AG10803 (cell line): Measurements from ENCODE around the gene KCNQ1.

Source experiments
- DNase-seq: peaks from one replicate; pipeline ENCODE4 v3.0.0; 2010; ENCODE audit warnings: low read depth
- H3K4me3 ChIP-seq: 2 replicates; pipeline ENCODE4 v1.5.1; 2011; ENCODE audit warnings: mild to moderate bottlenecking, low read length, control low read depth
- TF ChIP-seq, protein P1 (sequence below): conservative IDR thresholded peaks from 2 replicates; pipeline ENCODE4 v1.5.1; 2011; ENCODE audit warnings: mild to moderate bottlenecking, low read length, control low read depth, inconsistent platforms

Gene KCNQ1

DNA sequence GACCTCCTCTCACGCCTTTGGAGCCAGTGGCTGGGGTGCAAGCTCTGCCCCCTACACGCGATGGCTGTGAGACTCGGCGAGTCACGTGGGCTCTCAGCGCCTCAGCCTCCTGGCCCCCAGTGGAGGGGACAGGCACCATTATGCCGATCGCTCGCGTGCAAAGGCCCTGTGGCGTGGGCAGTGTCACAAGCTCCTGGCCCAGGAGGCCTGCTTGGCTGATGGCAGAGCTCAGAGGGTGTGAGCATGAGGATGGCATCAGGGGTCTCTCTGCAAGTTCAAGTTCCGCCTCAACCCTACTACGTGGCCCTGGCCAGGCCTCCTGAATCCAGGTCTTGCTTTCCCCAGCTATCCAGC is 345.7 kb downstream of the KCNQ1 start:
- TF ChIP-seq, protein P1, sequence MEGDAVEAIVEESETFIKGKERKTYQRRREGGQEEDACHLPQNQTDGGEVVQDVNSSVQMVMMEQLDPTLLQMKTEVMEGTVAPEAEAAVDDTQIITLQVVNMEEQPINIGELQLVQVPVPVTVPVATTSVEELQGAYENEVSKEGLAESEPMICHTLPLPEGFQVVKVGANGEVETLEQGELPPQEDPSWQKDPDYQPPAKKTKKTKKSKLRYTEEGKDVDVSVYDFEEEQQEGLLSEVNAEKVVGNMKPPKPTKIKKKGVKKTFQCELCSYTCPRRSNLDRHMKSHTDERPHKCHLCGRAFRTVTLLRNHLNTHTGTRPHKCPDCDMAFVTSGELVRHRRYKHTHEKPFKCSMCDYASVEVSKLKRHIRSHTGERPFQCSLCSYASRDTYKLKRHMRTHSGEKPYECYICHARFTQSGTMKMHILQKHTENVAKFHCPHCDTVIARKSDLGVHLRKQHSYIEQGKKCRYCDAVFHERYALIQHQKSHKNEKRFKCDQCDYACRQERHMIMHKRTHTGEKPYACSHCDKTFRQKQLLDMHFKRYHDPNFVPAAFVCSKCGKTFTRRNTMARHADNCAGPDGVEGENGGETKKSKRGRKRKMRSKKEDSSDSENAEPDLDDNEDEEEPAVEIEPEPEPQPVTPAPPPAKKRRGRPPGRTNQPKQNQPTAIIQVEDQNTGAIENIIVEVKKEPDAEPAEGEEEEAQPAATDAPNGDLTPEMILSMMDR: no peak
- DNase-seq: no peak
- no peak overlapping the region for H3K4me3 ChIP-seq

DNA sequence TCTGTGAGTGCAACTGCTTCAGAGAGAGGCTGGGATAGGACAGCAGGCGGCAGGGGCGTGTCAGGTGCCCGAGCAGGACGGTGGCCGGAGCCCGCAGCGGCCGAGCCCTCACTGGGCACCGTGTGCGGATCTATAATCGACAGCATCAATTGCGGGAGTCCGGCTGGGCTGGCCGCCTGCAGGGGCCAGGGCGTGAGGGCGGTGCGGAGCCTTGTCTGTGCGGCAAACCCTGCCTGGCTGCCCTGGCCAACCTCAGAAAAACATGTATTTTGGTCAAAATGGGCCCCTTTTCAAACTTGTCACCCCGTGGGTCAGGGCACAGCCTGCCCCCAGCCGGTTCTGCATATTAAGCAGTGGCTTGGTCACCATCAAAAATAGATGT is 346.3 kb downstream of the KCNQ1 start:
- TF ChIP-seq, protein P1: no peak
- H3K4me3 ChIP-seq: no peak overlapping the region
- no peak for DNase-seq

DNA sequence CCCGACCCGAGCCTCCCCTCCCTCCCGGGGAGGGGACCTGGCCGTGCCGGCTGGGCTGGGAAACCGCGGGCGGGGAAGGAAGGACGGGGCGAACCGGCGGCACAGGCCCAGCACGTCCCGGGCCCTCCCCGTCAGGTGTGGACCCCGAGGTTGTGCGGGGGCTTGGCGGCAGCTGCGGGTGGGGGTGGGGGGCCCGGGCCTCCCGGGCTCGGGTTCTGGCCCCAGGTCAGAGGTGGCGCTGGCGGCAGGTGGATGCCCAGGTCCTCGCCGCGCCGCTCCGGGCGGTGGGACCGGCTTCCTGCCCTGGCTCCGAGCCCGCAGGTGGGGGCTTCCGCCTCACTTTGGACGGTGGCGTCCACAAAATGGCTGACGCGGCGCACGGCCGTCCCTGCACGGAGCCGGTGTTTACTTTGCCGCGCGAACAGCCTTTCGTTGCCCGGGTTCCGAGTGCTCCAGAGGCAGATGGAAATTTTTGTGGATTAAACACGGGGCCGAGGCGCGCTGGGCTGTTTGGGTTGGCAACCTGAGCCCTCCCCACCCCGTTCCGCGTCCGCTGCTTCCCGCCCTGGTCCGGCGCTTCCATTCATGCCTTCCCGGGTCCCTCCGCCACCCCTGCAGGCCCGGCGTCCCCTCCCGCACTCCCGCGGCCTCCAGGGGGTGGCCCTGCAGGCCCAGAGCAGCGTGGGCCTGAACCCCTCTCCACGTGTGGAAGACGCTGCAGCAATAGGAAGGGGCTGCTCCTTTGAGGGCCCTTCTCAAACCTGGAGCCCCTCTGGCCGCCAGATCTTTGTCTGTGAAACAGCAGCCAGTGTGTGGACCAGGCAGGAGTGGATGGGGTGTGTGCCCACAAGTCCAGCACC is 346.9 kb downstream of the KCNQ1 start:
- no peak for DNase-seq
- TF ChIP-seq, protein P1: no peak
- H3K4me3 ChIP-seq: peak overlapping the region; percentile 22; the same call in 1 of the 2 replicates

DNA sequence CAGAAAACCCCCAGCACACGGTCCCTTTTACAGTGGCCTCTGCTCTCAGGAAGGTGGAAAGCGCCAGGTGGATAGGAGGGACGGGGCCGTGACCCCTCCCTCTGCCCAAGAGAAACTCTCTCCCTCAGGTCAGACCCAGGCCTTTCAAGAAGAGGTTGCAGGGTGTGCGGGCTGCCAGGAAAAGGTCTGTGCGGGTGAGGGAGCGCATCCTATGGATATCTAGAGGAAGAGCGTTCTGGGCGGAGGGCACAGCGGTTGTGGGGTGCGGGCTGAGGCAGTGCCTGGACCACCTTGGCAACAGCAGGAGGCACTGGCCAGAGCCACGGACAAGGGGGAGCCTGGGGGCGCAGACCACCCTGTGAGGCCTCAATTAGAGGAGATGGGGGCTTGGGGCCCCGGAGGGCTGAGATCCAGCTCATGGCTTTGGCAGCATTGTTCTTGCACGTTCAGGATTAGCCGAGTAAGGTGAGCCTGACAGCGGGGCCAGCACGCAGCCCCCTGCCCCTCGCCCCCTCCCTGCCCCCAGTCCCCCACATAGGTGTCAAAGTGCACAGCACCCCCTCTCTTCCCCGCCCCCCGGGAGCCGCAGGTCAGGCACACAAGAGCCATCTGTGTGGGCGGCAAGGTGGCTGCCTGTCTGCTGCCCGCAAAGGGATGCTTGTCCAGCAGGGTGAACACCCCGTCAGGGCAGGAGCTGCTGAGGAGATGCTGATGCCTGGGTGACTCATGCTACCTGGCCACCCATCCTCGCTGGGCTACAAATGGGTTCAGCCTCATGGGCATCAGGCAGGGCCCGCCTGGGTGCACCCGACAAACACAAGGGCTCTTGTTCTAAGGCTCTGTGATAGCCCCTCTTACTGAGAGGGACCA is 347.8 kb downstream of the KCNQ1 start:
- H3K4me3 ChIP-seq: no peak overlapping the region
- DNase-seq: no peak
- TF ChIP-seq, protein P1: no peak

DNA sequence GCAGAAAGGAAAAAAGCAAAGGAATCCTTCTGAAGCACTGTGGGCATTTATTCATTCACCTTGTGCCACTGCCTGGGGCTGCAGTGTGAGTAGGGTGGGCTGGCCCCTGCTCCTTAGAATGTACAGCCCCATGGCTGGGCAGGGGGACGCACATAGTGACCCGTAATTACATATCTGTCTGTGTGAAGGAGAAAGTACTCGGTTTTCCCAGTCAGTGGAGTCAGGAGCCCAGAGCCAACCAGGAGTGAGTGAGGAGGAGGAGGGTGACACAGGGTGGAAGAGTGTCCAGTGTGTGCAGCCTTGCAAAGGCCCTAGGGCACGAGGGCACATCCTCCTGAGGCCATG is 348.9 kb downstream of the KCNQ1 start:
- no peak for DNase-seq
- TF ChIP-seq, protein P1: no peak
- no peak overlapping the region for H3K4me3 ChIP-seq

DNA sequence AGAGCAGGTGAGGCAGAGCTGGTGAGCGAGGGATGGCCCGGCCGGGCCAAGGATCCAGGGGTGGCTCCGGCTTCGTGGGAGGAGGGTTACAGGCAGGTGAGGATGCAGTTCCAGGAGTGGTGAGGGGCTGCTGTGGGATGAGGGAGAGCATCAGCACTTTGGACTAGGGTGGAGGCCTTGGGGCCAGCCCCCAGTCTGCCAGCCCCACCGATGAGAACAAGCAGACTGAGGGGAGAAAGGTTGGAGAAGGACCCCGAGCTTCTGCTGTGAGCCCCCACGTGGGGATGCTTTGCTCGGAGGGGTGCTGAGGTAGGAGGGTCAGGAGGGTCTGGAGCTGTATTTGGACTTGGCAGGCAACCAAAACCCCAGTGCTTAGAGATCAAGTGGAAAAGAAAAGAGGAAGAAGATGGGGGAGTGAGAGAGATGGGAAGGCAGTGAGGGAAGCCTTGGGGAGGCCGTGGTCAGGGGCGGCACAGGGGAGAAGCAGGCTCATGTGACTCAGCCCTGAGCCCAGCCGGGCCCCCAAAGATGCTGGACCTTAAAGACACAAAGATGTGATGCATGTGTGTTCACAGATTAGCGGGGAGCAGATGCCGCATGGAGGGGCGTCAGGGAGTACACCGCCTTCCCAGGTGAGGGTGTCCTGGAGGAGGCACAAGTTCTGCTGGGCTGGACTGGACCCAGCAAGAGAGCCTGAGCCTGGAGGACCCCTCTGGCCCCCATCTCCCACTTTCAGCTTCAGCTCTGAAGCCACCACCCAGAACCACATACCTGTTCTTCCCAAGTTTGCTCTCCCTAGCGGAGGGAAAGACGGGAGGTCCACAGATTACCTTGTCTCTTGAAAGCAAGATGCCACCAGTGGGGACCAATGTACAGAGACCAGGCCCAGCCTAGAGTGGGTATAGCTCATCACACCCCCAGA is 349.5 kb downstream of the KCNQ1 start:
- TF ChIP-seq, protein P1: no peak
- DNase-seq: no peak
- H3K4me3 ChIP-seq: no peak overlapping the region
